HG02840 (cell line): ENCODE data around the gene OMG.
"Not testable (repeated sequence)": the region's sequence is repeated elsewhere in the genome, so short reads cannot be mapped to it uniquely, and the experiment has no call there.

Experiments used
- ATAC-seq: cut with Tn5 transposase; IDR thresholded peaks from one replicate; pipeline ENCODE4 v1.9.1; 2021; ENCODE audit warnings: mild to moderate bottlenecking, moderate library complexity, moderate number of reproducible peaks; ENCODE audit not compliant: unreplicated experiment, low FRiP score

OMG gene

DNA sequence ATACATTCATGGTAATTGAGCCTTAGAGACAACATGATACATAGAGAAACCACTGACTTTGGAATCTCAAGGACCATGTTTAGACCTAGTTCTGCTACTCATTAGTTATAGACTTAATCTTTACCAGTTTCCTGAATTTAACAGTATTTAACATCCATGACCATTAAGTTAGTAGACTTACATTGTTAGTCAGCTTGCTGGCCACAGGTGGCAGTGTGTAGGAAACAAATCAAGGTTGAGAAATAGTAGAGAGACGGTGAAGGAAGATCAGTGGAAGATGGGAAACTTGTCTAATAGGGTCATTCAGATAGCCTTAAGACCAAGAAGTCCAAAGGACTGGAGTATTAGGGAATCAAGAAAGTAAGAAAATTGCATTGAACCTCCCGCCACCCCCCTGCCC lies 31.0 kb downstream of the OMG start:
- no peak for ATAC-seq

DNA sequence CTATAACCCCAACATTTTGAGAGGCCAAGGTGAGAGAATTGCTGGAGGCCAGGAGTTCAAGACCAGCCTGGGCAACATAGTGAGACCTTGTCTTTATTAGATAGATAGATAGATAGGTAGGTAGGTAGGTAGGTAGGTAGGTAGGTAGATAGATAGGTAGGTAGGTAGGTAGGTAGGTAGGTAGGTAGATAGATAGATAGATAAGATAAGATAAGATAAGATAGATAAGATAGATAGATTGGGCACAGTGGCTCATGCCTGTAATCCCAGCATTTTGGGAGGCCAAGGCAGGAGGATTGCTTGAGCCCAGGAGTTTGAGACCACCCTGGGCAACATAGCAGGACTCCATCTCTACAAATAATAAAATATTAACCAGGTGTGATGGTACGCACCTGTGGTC lies 34.1 kb downstream of the OMG start:
- not testable (repeated sequence) for ATAC-seq

DNA sequence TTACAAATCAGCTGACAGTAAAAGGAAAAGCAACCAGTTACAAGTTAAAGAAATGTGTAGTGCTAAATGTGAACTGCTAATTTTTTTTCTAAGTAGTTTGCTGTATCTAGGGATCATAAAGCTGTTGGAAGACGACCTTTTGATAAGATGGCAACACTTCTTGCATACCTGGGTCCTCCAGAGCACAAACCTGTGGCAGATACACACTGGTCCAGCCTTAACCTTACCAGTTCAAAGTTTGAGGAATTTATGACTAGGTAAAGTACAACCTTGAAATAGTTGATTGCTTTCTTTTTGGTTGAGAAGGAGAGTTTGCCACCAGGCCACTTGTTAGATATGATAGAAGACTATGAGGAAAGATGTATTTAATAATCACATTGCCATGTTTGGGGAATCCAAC lies 35.4 kb downstream of the OMG start:
- no peak for ATAC-seq

DNA sequence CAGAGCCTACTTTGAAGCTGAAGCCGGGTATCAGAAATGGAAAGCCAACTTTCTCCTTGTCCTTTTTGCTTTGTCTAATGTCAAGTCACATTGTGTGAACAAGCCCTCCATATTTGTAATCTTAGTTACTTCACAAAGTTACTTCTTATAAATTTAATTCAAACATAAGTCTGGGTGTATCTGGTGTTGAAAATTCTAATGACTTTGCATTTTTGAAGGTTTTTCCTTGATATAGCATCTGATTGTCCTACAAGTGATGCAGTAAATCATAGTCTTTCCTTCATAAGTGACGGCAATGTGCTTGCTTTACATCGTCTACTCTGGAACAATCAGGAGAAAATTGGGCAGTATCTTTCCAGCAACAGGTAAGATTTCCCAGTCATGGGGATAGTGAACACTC lies 36.9 kb downstream of the OMG start:
- ATAC-seq: no peak

DNA sequence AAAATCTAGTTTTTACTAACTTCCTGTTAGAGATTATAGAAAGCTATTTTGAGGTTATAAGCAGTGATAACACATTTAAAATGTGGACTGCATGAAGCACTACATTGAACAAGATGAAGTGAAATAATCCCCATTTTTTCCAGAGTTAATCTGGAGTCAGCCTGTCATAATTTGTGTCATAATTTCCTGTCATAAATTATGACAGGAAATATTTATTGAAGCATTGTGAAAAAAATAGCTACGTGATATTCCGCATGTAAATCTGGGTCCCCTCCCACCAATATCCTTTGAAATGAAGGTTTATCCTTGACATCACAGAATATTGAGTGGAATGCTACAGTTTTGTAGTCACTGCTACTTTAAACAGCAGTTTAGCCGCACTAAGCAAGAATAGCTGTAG lies 40.1 kb downstream of the OMG start:
- no peak for ATAC-seq

DNA sequence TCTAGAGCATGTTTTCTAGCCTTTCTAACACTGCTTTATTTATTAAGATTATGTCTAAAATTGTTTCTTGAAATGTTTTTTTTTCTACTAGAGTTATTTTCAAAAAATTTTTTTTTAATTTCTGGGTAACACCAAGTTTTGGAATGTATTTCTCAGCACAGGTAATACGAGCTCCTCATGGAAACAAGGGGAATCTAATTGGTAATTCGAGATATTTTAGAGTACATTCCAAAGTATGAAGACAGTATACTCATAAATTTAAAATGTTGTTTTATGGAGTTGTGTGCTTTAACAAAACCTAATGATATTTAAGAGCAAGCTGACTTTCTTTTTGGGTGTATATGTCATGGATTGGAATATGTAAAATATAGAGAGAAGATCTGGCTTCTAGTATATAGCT lies 42.4 kb downstream of the OMG start:
- no peak for ATAC-seq

DNA sequence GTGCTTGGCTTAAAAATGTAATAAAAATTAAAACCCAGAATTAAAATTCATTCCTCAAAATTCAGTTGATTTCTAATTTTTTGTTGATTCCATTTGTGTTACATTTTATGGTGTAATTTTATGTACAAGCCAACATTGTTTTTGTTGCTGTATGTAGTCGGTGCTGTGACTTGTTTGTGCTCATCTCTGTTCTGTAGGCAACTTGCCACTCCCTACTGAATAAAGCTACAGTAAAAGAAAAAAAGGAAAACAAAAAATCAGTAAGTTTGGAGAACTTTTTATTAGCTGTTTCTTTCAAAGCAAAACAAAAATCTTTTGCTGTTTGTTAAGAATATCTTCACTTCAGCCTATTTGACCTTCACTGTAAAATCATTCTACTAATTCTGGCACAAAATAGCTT lies 44.3 kb downstream of the OMG start:
- ATAC-seq: no peak

DNA sequence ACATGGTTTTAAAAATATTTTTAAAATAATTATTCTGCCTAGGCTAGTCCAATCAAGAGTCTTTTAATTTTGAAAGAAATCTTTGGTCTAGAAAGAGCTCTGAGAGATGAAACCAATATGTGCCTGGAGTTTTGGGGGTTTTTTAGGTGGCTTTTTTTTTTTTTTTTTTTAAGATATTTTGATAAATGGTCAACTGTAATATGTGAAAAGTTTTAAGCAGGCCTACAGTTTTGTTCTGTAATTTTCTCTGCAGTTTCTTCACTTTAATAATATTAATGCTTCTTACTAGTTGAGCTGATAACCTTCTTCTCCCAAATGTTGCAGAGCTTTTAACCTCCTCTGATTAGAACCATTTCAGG lies 45.1 kb downstream of the OMG start:
- no peak for ATAC-seq

DNA sequence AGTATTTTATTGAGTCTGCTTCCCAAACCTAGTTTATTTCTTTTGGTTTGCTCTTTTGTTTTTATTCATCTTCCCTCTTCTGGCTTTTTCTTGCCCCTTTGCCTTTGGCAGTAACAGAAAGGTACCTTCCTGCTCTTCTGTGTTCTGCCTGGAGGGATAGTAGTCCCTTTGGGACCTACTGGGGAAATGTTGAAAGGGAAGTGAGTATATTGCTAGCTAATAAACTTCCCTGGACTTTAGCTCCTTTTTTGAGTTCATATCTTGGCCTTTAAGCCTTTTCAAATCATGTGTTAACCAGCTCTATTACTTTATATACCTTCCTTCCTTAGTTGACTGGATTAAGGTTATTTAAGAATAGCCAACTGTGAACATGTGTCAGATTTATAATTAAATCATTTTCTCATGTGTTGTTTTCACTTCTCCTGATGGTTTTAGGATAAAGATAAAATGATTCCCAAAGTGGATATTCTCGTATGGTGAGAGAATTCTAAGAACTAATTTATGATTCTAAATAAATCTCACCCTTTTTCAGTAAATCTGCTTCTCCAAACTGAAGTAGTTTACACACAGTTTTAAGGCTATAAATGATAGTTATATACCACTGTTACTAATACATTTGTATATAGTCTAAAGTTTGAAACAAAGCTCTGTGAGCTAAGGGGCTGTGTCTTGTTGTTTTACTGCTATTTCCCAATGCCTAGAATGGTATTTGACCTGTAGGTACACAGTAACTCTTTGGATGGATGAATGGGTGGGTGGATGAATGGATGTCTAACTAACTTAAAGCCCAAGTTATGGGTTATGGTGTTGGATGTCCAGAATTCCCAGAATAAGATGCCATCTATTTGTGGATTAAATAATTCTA lies 45.7 kb downstream of the OMG start:
- ATAC-seq: no peak

DNA sequence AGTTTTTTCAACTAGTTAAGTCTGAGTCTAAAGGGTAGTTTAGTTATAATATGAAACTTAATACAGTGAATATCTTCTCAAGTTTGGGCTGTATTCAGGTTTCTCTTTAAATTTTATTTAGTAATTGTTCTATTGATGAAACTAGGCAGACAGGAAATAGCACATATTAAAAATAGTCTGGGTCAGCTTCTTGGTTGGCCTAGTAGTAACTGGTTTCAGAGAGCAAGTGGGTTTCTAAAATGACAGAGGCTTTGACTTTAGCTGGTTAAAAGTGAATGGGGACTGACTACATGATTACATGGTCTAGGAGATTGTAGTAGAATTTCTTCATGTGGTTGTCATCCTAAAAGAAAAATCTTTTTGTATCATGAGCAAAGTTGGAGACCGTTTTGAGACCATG lies 46.8 kb downstream of the OMG start:
- ATAC-seq: no peak

DNA sequence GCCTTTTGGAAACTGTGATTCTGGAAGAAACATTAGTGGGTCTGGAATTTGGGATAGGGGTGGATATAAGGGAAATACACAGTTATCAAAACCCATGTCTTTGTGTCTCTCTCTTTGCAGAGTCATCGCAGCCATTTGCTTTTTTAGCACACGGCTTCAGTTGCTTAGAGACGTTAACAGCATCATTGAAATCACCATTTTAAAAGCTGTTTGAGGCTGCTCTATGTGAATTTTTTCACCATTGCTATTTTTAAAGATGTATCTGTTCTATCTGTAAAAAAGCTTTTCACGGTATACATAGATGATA lies 47.3 kb downstream of the OMG start:
- ATAC-seq: no peak

DNA sequence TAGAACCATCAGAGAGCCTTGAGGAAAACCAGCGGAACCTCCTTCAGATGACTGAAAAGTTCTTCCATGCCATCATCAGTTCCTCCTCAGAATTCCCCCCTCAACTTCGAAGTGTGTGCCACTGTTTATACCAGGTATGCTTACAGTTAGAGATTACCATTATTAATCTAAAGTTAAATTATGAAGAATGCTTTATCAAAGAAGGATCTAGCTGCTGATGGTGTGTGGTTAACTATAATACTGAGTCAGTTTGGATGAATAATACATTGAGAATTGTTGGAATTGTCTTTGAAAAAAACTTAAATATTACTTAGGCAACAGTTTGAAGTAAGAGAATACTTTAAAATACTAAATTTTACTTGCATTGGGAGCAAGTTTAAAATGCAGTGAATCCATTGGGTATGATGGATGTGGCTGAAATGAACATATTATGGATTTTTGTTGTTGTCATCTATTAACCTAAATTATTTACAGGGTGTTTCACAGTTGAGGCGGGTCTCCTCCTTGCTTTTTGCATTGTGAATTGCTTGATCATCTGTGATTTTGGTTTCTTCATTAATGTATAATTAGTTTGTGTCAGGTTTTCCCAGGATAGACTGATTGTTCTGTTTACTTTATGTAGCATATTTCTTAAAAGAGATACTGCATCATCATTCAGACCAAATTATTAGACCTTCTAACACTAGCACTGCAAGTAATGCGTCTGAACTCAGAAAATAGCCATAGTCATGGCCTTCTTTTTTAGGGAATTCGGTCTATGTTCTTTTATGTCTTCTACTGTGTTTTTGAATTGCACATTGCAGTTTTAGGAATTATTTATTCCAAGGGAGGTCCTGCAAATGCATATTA lies 47.8 kb downstream of the OMG start:
- no peak for ATAC-seq
